Gastrocnemius medialis (tissue), 4 donors: Measurements from ENCODE around the gene PAX5. TPM values are rescaled to one million over a fixed set of nuclear protein-coding genes. Genes with fewer than 3 reads are reported as not detected.

ENCODE experiments used
- ATAC-seq, 2 donors: fragments of 150-250 bp; one replicate each; pipeline ENCODE4 v1.9.1; 2016
- DNase-seq, 2 donors: peaks; one replicate each; pipeline ENCODE4 v3.0.0-alpha.2; 2019
- H3K27ac ChIP-seq, 4 donors: fragments of 200-600 bp; sonication (generic); 1 replicate in 1 of 4; 2 replicates in 3 of 4; pipeline ENCODE4 v1.5.1; 2016 to 2018; ENCODE audit warnings: mild to moderate bottlenecking in 2 of 4, moderate library complexity in 1 of 4
- H3K27me3 ChIP-seq, 3 donors: fragments of 200-600 bp; sonication (generic) in 2 of 3; 1 replicate in 1 of 3; 2 replicates in 2 of 3; pipeline versions ENCODE4 v1.5.1 to v1.6.0; 2016 to 2019; ENCODE audit warnings: mild to moderate bottlenecking in 1 of 3, moderate library complexity in 1 of 3
- H3K36me3 ChIP-seq, 2 donors: fragments of 200-600 bp; sonication (generic) in 1 of 2; one replicate each; pipeline ENCODE4 v1.5.1; 2017 to 2018
- H3K4me1 ChIP-seq, 2 donors: fragments of 200-600 bp; sonication (generic) in 1 of 2; one replicate each; pipeline ENCODE4 v1.5.1; 2016 to 2017; ENCODE audit warnings: mild to moderate bottlenecking in 2 of 2
- H3K4me3 ChIP-seq, 4 donors: fragments of 200-600 bp; sonication (generic) in 3 of 4; 1 replicate in 1 of 4; 2 replicates in 3 of 4; pipeline ENCODE4 v1.5.1; 2016 to 2019; ENCODE audit warnings: mild to moderate bottlenecking in 2 of 4
- H3K9me3 ChIP-seq, 3 donors: fragments of 200-600 bp; sonication (generic) in 2 of 3; 1 replicate in 1 of 3; 2 replicates in 2 of 3; pipeline ENCODE4 v1.5.1; 2016 to 2019
- CTCF ChIP-seq, 5 experiments: fragments of 450-650 bp in 3 of 5; fragments of 200-600 bp in 2 of 5; sonication (generic) in 2 of 5; IDR thresholded peaks in 4 of 5; conservative IDR thresholded peaks in 1 of 5; 1 replicate in 4 of 5; 2 replicates in 1 of 5; pipeline ENCODE4 v1.5.1; 2016 to 2019; ENCODE audit warnings: antibody characterized with exemption in 5 of 5, mild to moderate bottlenecking in 3 of 5, moderate library complexity in 3 of 5
- POLR2A ChIP-seq, 2 donors: fragments of 450-650 bp; IDR thresholded peaks; one replicate each; pipeline ENCODE4 v1.6.1; 2017; ENCODE audit warnings: antibody characterized with exemption in 2 of 2, mild to moderate bottlenecking in 2 of 2, moderate library complexity in 2 of 2
- in situ Hi-C, 4 donors: fragments of 200-750 bp; cut with MboI; loops; one replicate each; pipeline versions ENCODE4 v1.15.0 to v1.8.0; 2017; ENCODE audit warnings: low sequenced_read_pairs in 4 of 4
- intact Hi-C: fragments of 100-400 bp; cut with DNase I; formaldehyde crosslinking; loops from one replicate; pipeline ENCODE4 v1.15.1; 2023; ENCODE audit warnings: low total_unique reads
- total RNA-seq, 4 donors: library from RNA; depleted of rRNA; stranded (reverse); fragments of >200 nt; gene quantifications; one replicate each; pipeline versions ENCODE4 v1.1.0 to v1.2.3, GENCODE V29; 2016

PAX5 gene
- total RNA-seq, 4 donors from 2014 or later, result 0.19 TPM; not detected in 3

DNA sequence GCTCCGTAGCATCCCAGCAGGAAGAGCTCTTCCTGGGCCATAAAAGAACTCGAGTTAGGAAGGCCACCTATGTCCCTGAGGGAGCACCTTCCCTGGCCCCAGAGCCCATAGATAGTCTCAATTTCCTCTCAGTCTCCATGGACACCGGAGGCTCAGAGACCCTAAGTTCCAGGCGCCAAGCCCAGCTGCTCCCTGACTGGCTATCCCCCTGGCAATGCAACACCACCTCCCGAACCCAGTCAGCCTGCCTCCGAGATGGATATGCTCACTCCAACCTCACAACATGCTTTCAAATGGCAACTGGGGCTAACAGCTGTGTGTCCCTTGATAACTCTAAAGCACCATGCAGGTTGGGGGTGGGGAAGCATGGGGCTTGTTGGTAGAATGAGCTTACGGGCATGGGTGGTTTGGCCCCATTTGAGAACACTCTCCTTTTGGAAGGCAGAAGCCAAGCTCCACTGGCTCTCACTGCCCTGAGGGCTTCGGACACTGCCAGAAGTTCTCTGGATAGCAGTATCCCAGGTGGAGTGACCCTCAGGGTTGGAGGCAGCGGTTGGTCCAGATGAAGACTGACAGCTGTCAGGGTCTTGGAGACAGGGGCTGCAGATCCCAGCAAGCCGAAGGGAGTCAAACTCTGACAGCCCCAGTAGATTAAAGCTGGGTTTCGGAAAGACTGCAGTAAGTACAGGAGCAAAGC lies 165.3 kb downstream of the PAX5 start:
- DNase-seq (no peak), ATAC-seq (no peak)
- intact Hi-C loops, result no loop called here
- Histone ChIP-seq H3K27ac (no peak overlapping the region), H3K36me3 (no peaks in the 10 kb centered on the region), H3K4me3 (no peak overlapping the region), H3K27me3 (peaks cover 0 to 7% (median 0%) of the 10 kb centered on the region in 3 donors), H3K9me3 (no peaks in the 10 kb centered on the region), H3K4me1 (no peaks in the 10 kb centered on the region)
- in situ Hi-C loops, result no loop called here
- TF ChIP-seq POLR2A (IDR thresholded peaks at IDR 0.05) (no peak), CTCF (IDR thresholded peaks at IDR 0.05 in 4 of 5, conservative IDR thresholded peaks at IDR 0.05 in 1 of 5) (no peak)

DNA sequence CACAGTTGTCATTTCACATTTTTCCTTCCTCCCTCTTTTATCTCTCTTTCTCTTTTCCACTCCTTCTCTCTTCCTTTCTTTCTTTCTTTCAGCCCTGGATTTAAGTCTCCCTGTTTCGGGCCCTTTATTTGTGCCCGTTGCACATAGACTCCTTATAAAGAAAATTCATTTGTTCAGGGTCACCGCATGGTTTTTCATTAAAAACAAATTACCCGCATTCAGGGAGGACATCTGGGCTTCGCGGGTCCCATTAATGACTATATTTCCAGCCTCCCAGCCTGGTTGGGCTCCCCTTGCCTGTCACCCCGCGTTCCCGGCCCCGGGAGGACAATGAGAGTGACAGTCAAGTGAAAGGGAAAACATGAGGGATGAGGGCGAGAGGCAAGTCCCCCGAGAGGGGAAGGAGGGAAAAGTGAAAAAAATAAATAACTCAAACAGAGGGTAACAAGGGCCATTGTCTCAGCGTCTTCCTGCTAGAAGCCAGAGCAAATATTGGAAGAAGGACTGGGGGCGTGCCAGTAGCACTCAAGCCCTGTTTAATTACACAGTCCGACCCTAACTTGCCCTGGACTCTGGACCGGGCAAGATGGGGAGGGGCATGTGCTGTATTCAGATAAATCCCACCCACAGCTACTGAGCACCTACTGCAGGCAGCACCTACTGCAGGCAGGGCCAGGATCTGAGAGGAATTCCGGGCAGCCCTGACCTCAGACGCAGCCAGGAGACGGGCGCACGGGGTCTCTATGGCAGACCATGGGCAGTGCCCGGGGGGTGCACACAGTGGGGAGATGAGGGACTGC lies 166.2 kb downstream of the PAX5 start:
- no peaks in the 10 kb centered on the region for H3K36me3 ChIP-seq
- no peaks in the 10 kb centered on the region for H3K4me1 ChIP-seq
- intact Hi-C loops (no loop called here), in situ Hi-C loops (no loop called here)
- ATAC-seq (no peak), DNase-seq (no peak)
- no peak for TF ChIP-seq CTCF (IDR thresholded peaks at IDR 0.05 in 4 of 5, conservative IDR thresholded peaks at IDR 0.05 in 1 of 5)
- no peak for TF ChIP-seq POLR2A (IDR thresholded peaks at IDR 0.05)
- H3K27me3 ChIP-seq, result peaks cover 0 to 7% (median 0%) of the 10 kb centered on the region in 3 donors
- no peaks in the 10 kb centered on the region for H3K9me3 ChIP-seq
- H3K4me3 ChIP-seq, result no peak overlapping the region
- no peak overlapping the region for H3K27ac ChIP-seq

GRCh38 chr9:36867241-36867640 lies 166.8 kb downstream of the PAX5 start:
- intact Hi-C loops, result no loop called here
- TF ChIP-seq CTCF (IDR thresholded peaks at IDR 0.05 in 4 of 5, conservative IDR thresholded peaks at IDR 0.05 in 1 of 5) (no peak), POLR2A (IDR thresholded peaks at IDR 0.05) (no peak)
- H3K27me3 ChIP-seq, result peaks cover 0 to 7% (median 0%) of the 10 kb centered on the region in 3 donors
- no peaks in the 10 kb centered on the region for H3K4me1 ChIP-seq
- DNase-seq (no peak), ATAC-seq (no peak)
- in situ Hi-C loops, result no loop called here
- no peak overlapping the region for H3K4me3 ChIP-seq
- H3K36me3 ChIP-seq, result no peaks in the 10 kb centered on the region
- no peaks in the 10 kb centered on the region for H3K9me3 ChIP-seq
- H3K27ac ChIP-seq, result no peak overlapping the region

- TF ChIP-seq CTCF (IDR thresholded peaks at IDR 0.05 in 4 of 5, conservative IDR thresholded peaks at IDR 0.05 in 1 of 5), result no peak
- ATAC-seq (no peak), DNase-seq (no peak)
- Histone ChIP-seq H3K27ac (no peak overlapping the region), H3K9me3 (no peaks in the 10 kb centered on the region), H3K27me3 (peaks cover 0 to 7% (median 0%) of the 10 kb centered on the region in 3 donors), H3K4me1 (no peaks in the 10 kb centered on the region), H3K36me3 (no peaks in the 10 kb centered on the region), H3K4me3 (no peak overlapping the region)
- in situ Hi-C loops, result no loop called here
- intact Hi-C loops, result no loop called here
Observed at GRCh38 chr9:36866840-36867239, 167.2 kb downstream of the PAX5 start.
